Measurements from ENCODE around the gene SOWAHC.

Gene SOWAHC

GRCh38 chr2:109613922-109614714, at the start of gene SOWAHC, which contains the start of gene SEPTIN10 (continued):
- TF ChIP-seq ZNF138 (tag by site-specific recombination; IDR thresholded peaks at IDR 0.05; ENCODE audit: borderline replicate concordance): no peak
- no peak for TF ChIP-seq ZFP69B (tag by site-specific recombination; IDR thresholded peaks at IDR 0.05)
- peak; percentile 64 for TF ChIP-seq OSR2 (tag by site-specific recombination; IDR thresholded peaks at IDR 0.05)
- TF ChIP-seq ZNF623 (tag by site-specific recombination; IDR thresholded peaks at IDR 0.05): no peak
- TF ChIP-seq GFI1B (tag by site-specific recombination; IDR thresholded peaks at IDR 0.05): peak; percentile 78; the same call in 1 of the 2 replicates
- no peak for TF ChIP-seq ZBTB1 (tag by site-specific recombination; IDR thresholded peaks at IDR 0.05)
- TF ChIP-seq ZBTB26 (tag by site-specific recombination; optimal IDR thresholded peaks at IDR 0.05): peak; percentile 88
- TF ChIP-seq HOXD13 (CRISPR knock-in tag; IDR thresholded peaks at IDR 0.05; ENCODE audit: borderline replicate concordance): no peak
- no peak for TF ChIP-seq ZNF645 (tag by site-specific recombination; IDR thresholded peaks at IDR 0.05)
- no peak for TF ChIP-seq ZNF585B (tag by site-specific recombination; IDR thresholded peaks at IDR 0.05)
- TF ChIP-seq ZNF654 (tag by site-specific recombination; IDR thresholded peaks at IDR 0.05; ENCODE audit: low read depth): no peak
- TF ChIP-seq SP3 (tag by site-specific recombination; IDR thresholded peaks at IDR 0.05): peak; percentile 99
- no peak for TF ChIP-seq ZNF266 (tag by site-specific recombination; IDR thresholded peaks at IDR 0.05; ENCODE audit: low read depth)
- TF ChIP-seq PBX3 (CRISPR knock-in tag; IDR thresholded peaks at IDR 0.05): no peak
- peak; percentile 79 for TF ChIP-seq ZIC2 (tag by site-specific recombination; IDR thresholded peaks at IDR 0.05)
- TF ChIP-seq ZNF426 (tag by site-specific recombination; IDR thresholded peaks at IDR 0.05): no peak
- TF ChIP-seq REST (tag by site-specific recombination; IDR thresholded peaks at IDR 0.05): no peak
- TF ChIP-seq REPIN1 (tag by site-specific recombination; IDR thresholded peaks at IDR 0.05; ENCODE audit: low read depth): no peak
- TF ChIP-seq ZBTB11 (tag by site-specific recombination; conservative IDR thresholded peaks at IDR 0.05; ENCODE audit: low read depth): peak; percentile 78
- TF ChIP-seq ZNF48 (tag by site-specific recombination; IDR thresholded peaks at IDR 0.05): no peak
- peak; percentile 95 for TF ChIP-seq SP2 (tag by site-specific recombination; IDR thresholded peaks at IDR 0.05)
- TF ChIP-seq ZBTB7A (tag by site-specific recombination; IDR thresholded peaks at IDR 0.05; ENCODE audit: low read depth): no peak
- TF ChIP-seq ELK4 (IDR thresholded peaks at IDR 0.05; ENCODE audit: borderline replicate concordance, low read depth, low read length): peak; percentile 91; the same call in 1 of the 2 replicates
- no peak for TF ChIP-seq ZNF571 (tag by site-specific recombination; IDR thresholded peaks at IDR 0.05)

Measured in HEK293 (cell line).